Measurements from ENCODE around the gene CYREN.

Gene CYREN

DNA sequence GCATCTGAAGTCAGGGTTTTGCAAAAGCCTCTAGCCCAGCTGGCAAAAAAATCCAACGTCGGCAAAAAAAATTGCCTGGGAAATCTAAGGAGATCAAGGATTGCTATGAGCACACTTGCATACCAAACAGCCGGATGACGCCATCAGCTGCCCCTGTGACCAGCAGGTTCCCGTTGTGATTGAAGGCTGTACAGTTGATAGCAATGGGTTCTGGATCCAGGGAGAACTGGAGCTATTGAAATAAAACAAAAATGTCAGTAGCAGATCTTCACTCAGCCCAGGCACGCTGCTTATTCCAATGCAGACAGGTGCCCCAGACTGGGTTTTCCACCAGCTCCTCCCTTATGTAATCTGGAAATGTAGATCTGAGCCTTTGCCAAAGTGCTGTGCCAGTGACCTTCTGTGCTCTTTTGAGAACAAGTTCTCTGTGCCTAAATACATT lies 18.7 kb upstream of the CYREN start:
- no peak overlapping the region for H3K9ac ChIP-seq
- no peak overlapping the region for H3K4me3 ChIP-seq (ENCODE audit: low read depth, low read length)
- H3K4me1 ChIP-seq: no peaks in the 10 kb centered on the region
- H2AFZ ChIP-seq: no peak overlapping the region
- H3K27ac ChIP-seq: no peak overlapping the region
- H3K9me3 ChIP-seq (ENCODE audit: control insufficient read depth, low read length): no peaks in the 10 kb centered on the region
- no peak for TF ChIP-seq CTCF (IDR thresholded peaks at IDR 0.05)
- H3K79me2 ChIP-seq: no peaks in the 10 kb centered on the region
- H3K36me3 ChIP-seq (ENCODE audit: control insufficient read depth, insufficient read depth, low read length): no peaks in the 10 kb centered on the region
- no peaks in the 10 kb centered on the region for H3K27me3 ChIP-seq (ENCODE audit: control insufficient read depth, insufficient read depth, low read length)
- no peak overlapping the region for H3K4me2 ChIP-seq (ENCODE audit: low read length)

GRCh38 chr7:135188298-135188984 lies 17.9 kb upstream of the CYREN start:
- H3K27me3 ChIP-seq (ENCODE audit: control insufficient read depth, insufficient read depth, low read length): no peaks in the 10 kb centered on the region
- no peaks in the 10 kb centered on the region for H3K4me1 ChIP-seq
- H3K9ac ChIP-seq: no peak overlapping the region
- H3K27ac ChIP-seq: no peak overlapping the region
- H3K36me3 ChIP-seq (ENCODE audit: control insufficient read depth, insufficient read depth, low read length): no peaks in the 10 kb centered on the region
- no peak overlapping the region for H2AFZ ChIP-seq
- no peak for TF ChIP-seq CTCF (IDR thresholded peaks at IDR 0.05)
- H3K4me3 ChIP-seq (ENCODE audit: low read depth, low read length): no peak overlapping the region
- no peak overlapping the region for H3K4me2 ChIP-seq (ENCODE audit: low read length)
- no peaks in the 10 kb centered on the region for H3K79me2 ChIP-seq
- no peaks in the 10 kb centered on the region for H3K9me3 ChIP-seq (ENCODE audit: control insufficient read depth, low read length)

DNA sequence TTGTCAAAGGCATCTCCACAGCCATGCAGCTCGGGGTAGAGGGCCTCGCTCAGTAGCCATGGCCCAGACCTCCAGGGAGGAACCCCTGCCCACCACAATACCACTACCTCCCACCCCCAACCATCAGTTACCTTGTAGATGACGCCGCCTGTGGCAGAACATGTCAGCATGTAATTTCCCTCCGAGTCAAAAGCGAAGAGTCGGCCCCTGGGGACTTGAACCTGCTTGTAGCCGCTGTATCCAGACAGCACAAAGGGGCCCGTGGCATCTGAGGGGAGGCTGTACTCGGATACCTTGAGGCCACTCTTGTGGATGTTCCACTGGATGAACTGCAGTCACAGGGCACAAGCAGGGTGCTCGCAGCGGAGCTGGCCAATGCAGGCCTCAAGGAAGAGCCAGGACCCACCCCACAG lies 16.3 kb upstream of the CYREN start:
- Histone ChIP-seq H2AFZ (no peak overlapping the region), H3K36me3 (ENCODE audit: control insufficient read depth, insufficient read depth, low read length) (no peaks in the 10 kb centered on the region), H3K79me2 (no peaks in the 10 kb centered on the region), H3K9ac (no peak overlapping the region), H3K4me2 (ENCODE audit: low read length) (no peak overlapping the region), H3K4me3 (ENCODE audit: low read depth, low read length) (no peak overlapping the region), H3K4me1 (no peaks in the 10 kb centered on the region), H3K27me3 (ENCODE audit: control insufficient read depth, insufficient read depth, low read length) (no peaks in the 10 kb centered on the region), H3K27ac (no peak overlapping the region), H3K9me3 (ENCODE audit: control insufficient read depth, low read length) (no peaks in the 10 kb centered on the region)
- TF ChIP-seq CTCF (IDR thresholded peaks at IDR 0.05): no peak

- H3K79me2 ChIP-seq: no peaks in the 10 kb centered on the region
- no peak overlapping the region for H3K27ac ChIP-seq
- H3K4me1 ChIP-seq: no peaks in the 10 kb centered on the region
- no peak for TF ChIP-seq CTCF (IDR thresholded peaks at IDR 0.05)
- no peak overlapping the region for H3K4me3 ChIP-seq (ENCODE audit: low read depth, low read length)
- H3K9ac ChIP-seq: no peak overlapping the region
- no peaks in the 10 kb centered on the region for H3K27me3 ChIP-seq (ENCODE audit: control insufficient read depth, insufficient read depth, low read length)
- no peak overlapping the region for H3K4me2 ChIP-seq (ENCODE audit: low read length)
- H2AFZ ChIP-seq: no peak overlapping the region
- no peaks in the 10 kb centered on the region for H3K36me3 ChIP-seq (ENCODE audit: control insufficient read depth, insufficient read depth, low read length)
- no peaks in the 10 kb centered on the region for H3K9me3 ChIP-seq (ENCODE audit: control insufficient read depth, low read length)
Measured at GRCh38 chr7:135186261-135186540, 15.7 kb upstream of the CYREN start.
